Right cardiac atrium (tissue), 5 donors: ENCODE data around the gene PARL. TPM values are rescaled to one million over a fixed set of nuclear protein-coding genes. Genes with fewer than 3 reads are reported as not detected.

Experiments
- ATAC-seq, 2 donors: fragments of 200-7000 bp; cut with Tn5 transposase; one replicate each; pipeline versions ENCODE4 v1.8.0 to v1.9.1; 2020; ENCODE audit warnings: moderate library complexity in 2 of 2, mild to moderate bottlenecking in 1 of 2
- DNase-seq, 3 donors: peaks; one replicate each; pipeline ENCODE4 v3.0.0-alpha.2; 2020
- H3K27ac ChIP-seq: one replicate; pipeline ENCODE4 v1.5.1; 2013; ENCODE audit warnings: mild to moderate bottlenecking, low read length, control low read depth, moderate library complexity
- H3K27me3 ChIP-seq: one replicate; pipeline ENCODE4 v1.6.1; 2013; ENCODE audit not compliant: control insufficient read depth, insufficient read depth
- H3K4me1 ChIP-seq: one replicate; pipeline ENCODE4 v1.6.1; 2013; ENCODE audit warnings: low read length; ENCODE audit not compliant: control insufficient read depth, insufficient read depth
- H3K4me3 ChIP-seq: one replicate; pipeline ENCODE4 v1.5.1; 2013; ENCODE audit warnings: low read length, control low read depth
- H3K9me3 ChIP-seq: one replicate; pipeline ENCODE4 v1.6.1; 2013; ENCODE audit warnings: low read length; ENCODE audit not compliant: control insufficient read depth
- WGBS: extraction: QIAGEN DNeasy Blood & Tissue Kit; methylation state at CpG from one replicate; pipeline ENCODE4 v1.1.7; 2013; 5-methylcytosine and 5-hydroxymethylcytosine counted together
- intact Hi-C, 4 donors: fragments of 100-400 bp; cut with DNase I; formaldehyde crosslinking; loops; one replicate each; pipeline versions ENCODE4 v1.11.0 to v1.14.0; 2022 to 2023
- polyA plus RNA-seq: library from polyadenylated mRNA; stranded (reverse); fragments of 200-250 nt; gene quantifications from one replicate; pipeline ENCODE4 v1.2.3, GENCODE V29; 2013
- total RNA-seq, 4 donors: library from RNA; stranded (reverse); fragmentation: NEBNext Ultra II Directional; extraction: Animal tissue kit (Norgen Biotek cat#: 25700); gene quantifications; one replicate each; pipeline ENCODE4 v1.2.1, GENCODE V29; 2021
- donor health status: healthy with polysubstance abuse.
- donor health status: DM: no; HTN: yes; CAD: no.
- donor health status: DM: no; HTN: no; CAD: no.
- donor health status: DM: no; HTN: yes; CAD: no; lungs with severe emphysema.
- donor health status: DM: yes; HTN: yes; CAD: no.

Gene PARL
- total and polyA plus RNA-seq, 5 donors = 53.6 to 82.2 (median 62.2) TPM

- Histone ChIP-seq H3K27ac (no peak overlapping the region), H3K27me3 (no peaks in the 10 kb centered on the region), H3K4me3 (no peak overlapping the region), H3K4me1 (no peaks in the 10 kb centered on the region), H3K9me3 (no peaks in the 10 kb centered on the region)
- ATAC-seq = no peak
- WGBS = 88% methylated on average over 4 of the region's 4 CpGs
- intact Hi-C loops = no loop called here
- DNase-seq = no peak
These were observed 22.1 kb downstream of the PARL start for GRCh38 chr3:183862610-183863009.

DNA sequence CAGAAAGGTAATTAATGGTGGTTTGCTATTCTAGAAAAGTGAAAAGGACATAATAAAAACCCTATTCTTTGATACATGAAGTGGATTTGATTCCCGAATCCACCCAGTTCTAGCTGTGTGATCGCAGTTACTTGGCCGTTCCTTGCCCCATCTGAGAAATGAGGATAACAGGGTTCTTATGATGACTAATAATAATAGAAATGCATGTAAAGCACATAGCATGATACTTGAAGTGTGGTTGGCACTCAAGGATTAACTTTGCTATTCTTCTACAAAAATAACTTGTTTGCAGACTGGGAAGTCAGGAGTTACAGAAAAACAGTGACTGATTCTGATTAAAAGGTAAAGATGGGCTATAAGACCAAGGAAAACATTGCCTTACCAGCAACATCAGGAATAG, 26.8 kb downstream of the PARL start:
- no peak for DNase-seq

GRCh38 chr3:183854318-183855035, 30.2 kb downstream of the PARL start:
- Histone ChIP-seq H3K4me1 (no peaks in the 10 kb centered on the region), H3K4me3 (no peak overlapping the region), H3K27ac (no peak overlapping the region), H3K9me3 (no peaks in the 10 kb centered on the region), H3K27me3 (no peaks in the 10 kb centered on the region)
- WGBS = 90% methylated on average over 4 of the region's 4 CpGs
- ATAC-seq (no peak), DNase-seq (no peak)
- intact Hi-C loops = no loop called here

More for the DNA sequence above, 26.8 kb downstream of the PARL start:
- no peaks in the 10 kb centered on the region for H3K9me3 ChIP-seq
- no peaks in the 10 kb centered on the region for H3K27me3 ChIP-seq
- H3K4me1 ChIP-seq = no peaks in the 10 kb centered on the region
- no peak for ATAC-seq
- WGBS = 95% methylated on average over 3 of the region's 3 CpGs
- no peak overlapping the region for H3K27ac ChIP-seq
- intact Hi-C loops = no loop called here
- no peak overlapping the region for H3K4me3 ChIP-seq

GRCh38 chr3:183845608-183846288, 38.9 kb downstream of the PARL start:
- H3K4me1 ChIP-seq = no peaks in the 10 kb centered on the region
- WGBS = 86% methylated on average over 13 of the region's 13 CpGs
- ATAC-seq = no peak

DNA sequence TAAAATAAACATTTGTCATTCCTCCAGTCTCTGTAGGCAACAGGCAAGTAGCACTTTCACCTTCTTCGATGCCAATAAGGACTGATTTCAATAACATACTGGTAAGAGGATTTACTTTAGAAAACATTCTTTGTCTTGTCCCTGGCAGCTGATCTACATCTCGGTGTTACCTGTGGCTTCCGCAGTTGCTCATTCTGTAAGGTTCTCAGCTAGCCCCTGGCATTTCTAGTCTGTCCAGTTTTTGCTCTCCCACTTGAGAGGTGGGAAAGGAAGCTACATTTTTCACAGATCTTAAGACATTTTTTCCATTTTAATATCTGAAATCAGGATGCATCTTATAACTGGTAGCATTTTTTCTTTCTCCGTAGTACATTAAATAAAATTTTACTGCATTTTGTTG, 39.6 kb downstream of the PARL start:
- Histone ChIP-seq H3K9me3 (no peaks in the 10 kb centered on the region), H3K4me1 (no peaks in the 10 kb centered on the region), H3K27ac (no peak overlapping the region), H3K27me3 (no peaks in the 10 kb centered on the region), H3K4me3 (no peak overlapping the region)
- WGBS = 95% methylated on average over 4 of the region's 4 CpGs
- DNase-seq (no peak), ATAC-seq (no peak)
- intact Hi-C loops = no loop called here

More at GRCh38 chr3:183845608-183846288, 38.9 kb downstream of the PARL start:
- Histone ChIP-seq H3K4me3 (no peak overlapping the region), H3K9me3 (no peaks in the 10 kb centered on the region), H3K27ac (no peak overlapping the region), H3K27me3 (no peaks in the 10 kb centered on the region)
- intact Hi-C loops = no loop called here
- DNase-seq = no peak

DNA sequence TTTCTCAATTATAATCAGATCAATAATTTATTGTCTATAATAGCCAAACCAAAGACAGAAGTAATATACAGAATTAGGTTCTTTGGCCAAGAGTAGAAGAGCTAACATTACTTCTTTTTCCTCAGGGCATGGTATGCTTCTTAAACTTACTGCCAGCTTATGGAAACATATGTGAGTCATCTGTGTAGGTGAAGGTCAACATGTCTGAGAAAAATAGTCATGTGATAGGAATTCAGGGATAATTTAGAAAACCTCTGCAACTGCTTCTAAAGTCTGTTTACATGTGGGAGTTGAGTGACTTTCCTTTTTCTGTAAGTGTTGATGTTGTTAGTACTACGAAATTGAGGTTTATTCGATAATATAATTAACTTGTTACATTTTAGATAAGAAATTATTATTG, 40.1 kb downstream of the PARL start:
- WGBS = 94% methylated on average over 2 of the region's 2 CpGs
- intact Hi-C loops = no loop called here
- Histone ChIP-seq H3K27ac (no peak overlapping the region), H3K4me3 (no peak overlapping the region), H3K4me1 (no peaks in the 10 kb centered on the region), H3K27me3 (no peaks in the 10 kb centered on the region), H3K9me3 (no peaks in the 10 kb centered on the region)
- ATAC-seq (no peak), DNase-seq (no peak)

DNA sequence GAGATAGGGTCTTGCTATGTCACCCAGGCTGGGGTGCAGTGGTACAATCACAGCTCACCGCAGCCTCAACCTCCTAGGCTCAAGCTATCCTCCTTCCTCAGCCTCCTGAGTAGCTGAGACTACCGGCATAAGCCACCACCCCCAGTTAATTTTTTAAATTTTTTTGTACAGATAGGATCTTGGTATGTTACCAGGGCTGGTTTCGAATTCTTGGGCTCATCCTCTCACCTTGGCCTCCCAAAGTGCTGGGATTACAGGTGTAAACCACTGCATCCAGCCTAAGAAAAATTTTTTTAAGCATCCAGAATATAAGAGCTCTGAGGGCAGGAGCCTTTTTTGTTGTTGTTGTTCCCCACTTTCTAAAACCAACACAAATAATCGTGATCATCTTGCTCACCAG, 44.9 kb downstream of the PARL start:
- no peak for DNase-seq
- Histone ChIP-seq H3K27me3 (no peaks in the 10 kb centered on the region), H3K4me1 (no peaks in the 10 kb centered on the region), H3K27ac (no peak overlapping the region), H3K4me3 (no peak overlapping the region), H3K9me3 (no peaks in the 10 kb centered on the region)
- intact Hi-C loops = no loop called here
- no peak for ATAC-seq
- 97% methylated on average over 4 of the region's 4 CpGs for WGBS

DNA sequence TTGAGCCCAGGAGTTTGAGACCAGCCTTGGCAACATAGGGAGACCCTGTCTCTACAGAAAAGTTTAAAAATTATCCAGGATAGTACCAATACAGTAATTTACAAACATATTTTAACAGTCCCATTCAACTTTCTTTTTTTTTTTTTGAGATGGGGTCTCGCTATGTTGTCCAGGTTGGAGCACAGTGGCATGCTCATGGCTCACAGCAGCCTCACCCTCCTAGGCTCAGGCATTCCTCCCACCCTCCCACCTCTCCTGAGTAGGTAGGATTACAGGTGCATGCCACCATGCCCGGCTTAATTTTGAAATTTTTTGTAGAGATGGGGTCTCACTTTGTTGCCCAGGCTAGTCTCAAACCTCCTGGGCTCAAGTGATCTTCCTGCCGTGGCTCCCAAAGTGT, 46.8 kb downstream of the PARL start:
- ATAC-seq = no peak
- Histone ChIP-seq H3K9me3 (no peaks in the 10 kb centered on the region), H3K27ac (no peak overlapping the region), H3K4me1 (no peaks in the 10 kb centered on the region), H3K27me3 (no peaks in the 10 kb centered on the region), H3K4me3 (no peak overlapping the region)
- WGBS = 99% methylated on average over 3 of the region's 3 CpGs
- intact Hi-C loops = no loop called here
- no peak for DNase-seq

DNA sequence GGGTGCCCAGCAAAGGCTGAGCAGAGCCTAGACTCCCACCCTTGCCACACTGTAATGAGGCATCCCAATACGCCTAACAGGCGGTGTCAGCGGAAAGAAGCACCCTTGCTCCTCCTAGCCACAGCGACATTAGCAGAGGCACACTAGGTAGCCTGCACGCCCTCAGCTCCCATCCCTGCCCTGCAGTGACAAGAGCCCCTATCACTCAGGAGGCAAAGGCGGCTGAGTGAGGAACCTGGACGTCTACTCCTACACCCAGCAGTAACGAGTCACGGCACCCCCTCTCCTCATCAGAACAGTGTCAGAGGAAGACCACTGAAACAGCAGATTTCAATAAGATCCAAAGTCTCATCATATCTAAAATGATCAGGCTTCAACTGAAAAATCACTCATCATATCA, 47.3 kb downstream of the PARL start:
- Histone ChIP-seq H3K9me3 (no peaks in the 10 kb centered on the region), H3K4me1 (no peaks in the 10 kb centered on the region), H3K27me3 (no peaks in the 10 kb centered on the region), H3K27ac (no peak overlapping the region), H3K4me3 (no peak overlapping the region)
- intact Hi-C loops = no loop called here
- WGBS = 93% methylated on average over 9 of the region's 9 CpGs
- no peak for DNase-seq
- ATAC-seq = no peak

DNA sequence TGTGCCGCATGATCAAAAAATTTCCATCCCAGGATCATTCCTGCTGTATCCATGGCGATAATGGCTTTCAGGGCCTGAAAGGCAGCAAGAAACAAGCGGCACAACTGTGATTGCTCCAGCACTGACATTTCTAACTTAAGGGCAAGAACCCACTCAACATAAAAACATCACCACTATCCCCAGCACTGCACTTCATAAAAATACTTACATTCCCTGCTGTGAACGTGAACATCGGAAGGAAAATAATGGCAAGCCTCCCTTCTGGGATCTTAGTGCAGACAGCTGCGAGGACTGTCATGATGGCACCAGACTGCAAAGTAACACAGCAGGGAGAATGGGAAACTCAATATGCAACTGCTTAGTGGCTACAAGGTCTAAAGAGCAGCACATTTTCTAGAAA, 51.2 kb downstream of the PARL start:
- intact Hi-C loops = no loop called here
- H3K4me1 ChIP-seq = no peaks in the 10 kb centered on the region
- H3K27me3 ChIP-seq = no peaks in the 10 kb centered on the region
- ATAC-seq = no peak
- no peak overlapping the region for H3K27ac ChIP-seq
- DNase-seq = no peak
- 95% methylated on average over 6 of the region's 6 CpGs for WGBS
- H3K9me3 ChIP-seq = no peaks in the 10 kb centered on the region
- H3K4me3 ChIP-seq = no peak overlapping the region

GRCh38 chr3:183830187-183830586, 54.5 kb downstream of the PARL start:
- no peak overlapping the region for H3K4me3 ChIP-seq
- ATAC-seq = no peak
- no peaks in the 10 kb centered on the region for H3K9me3 ChIP-seq
- H3K27ac ChIP-seq = no peak overlapping the region
- WGBS = 95% methylated on average over 9 of the region's 9 CpGs
- no peak for DNase-seq
- no peaks in the 10 kb centered on the region for H3K27me3 ChIP-seq
- no peaks in the 10 kb centered on the region for H3K4me1 ChIP-seq
- intact Hi-C loops = no loop called here
